HEK293 (cell line): ENCODE data around the gene FCN1.

Source experiments
- KLF10 ChIP-seq: fragments of 450-650 bp; IDR thresholded peaks from 2 replicates; pipeline ENCODE4 v1.5.1; 2018; ENCODE audit warnings: missing biosample characterization, mild to moderate bottlenecking, missing genetic modification characterization
- MYNN ChIP-seq: fragments of 450-650 bp; formaldehyde crosslinking; IDR thresholded peaks from 2 replicates; pipeline ENCODE4 v1.5.1; 2016; ENCODE audit warnings: missing biosample characterization, missing genetic modification characterization, borderline replicate concordance
- ZNF133 ChIP-seq: fragments of 450-650 bp; formaldehyde crosslinking; IDR thresholded peaks from 2 replicates; pipeline ENCODE4 v1.5.1; 2016; ENCODE audit warnings: missing biosample characterization, missing genetic modification characterization
- ZNF777 ChIP-seq: fragments of 450-650 bp; formaldehyde crosslinking; IDR thresholded peaks from 2 replicates; pipeline ENCODE4 v1.5.1; 2017; ENCODE audit warnings: missing biosample characterization, missing genetic modification characterization, borderline replicate concordance
- ZSCAN23 ChIP-seq: fragments of 450-650 bp; formaldehyde crosslinking; IDR thresholded peaks from 2 replicates; pipeline ENCODE4 v1.5.1; 2016; ENCODE audit warnings: missing biosample characterization, missing genetic modification characterization
- TF ChIP-seq, protein P1 (sequence below): fragments of 450-650 bp; formaldehyde crosslinking; IDR thresholded peaks from 2 replicates; pipeline ENCODE4 v1.5.1; 2016; ENCODE audit warnings: missing biosample characterization, missing genetic modification characterization
- TF ChIP-seq, protein P2 (sequence below): fragments of 450-650 bp; formaldehyde crosslinking; IDR thresholded peaks from 2 replicates; pipeline ENCODE4 v1.5.1; 2016; ENCODE audit warnings: missing biosample characterization, missing genetic modification characterization
- TF ChIP-seq, protein P3 (sequence below): fragments of 450-650 bp; formaldehyde crosslinking; IDR thresholded peaks from 2 replicates; pipeline ENCODE4 v1.5.1; 2016; ENCODE audit warnings: missing biosample characterization, missing genetic modification characterization

DNA sequence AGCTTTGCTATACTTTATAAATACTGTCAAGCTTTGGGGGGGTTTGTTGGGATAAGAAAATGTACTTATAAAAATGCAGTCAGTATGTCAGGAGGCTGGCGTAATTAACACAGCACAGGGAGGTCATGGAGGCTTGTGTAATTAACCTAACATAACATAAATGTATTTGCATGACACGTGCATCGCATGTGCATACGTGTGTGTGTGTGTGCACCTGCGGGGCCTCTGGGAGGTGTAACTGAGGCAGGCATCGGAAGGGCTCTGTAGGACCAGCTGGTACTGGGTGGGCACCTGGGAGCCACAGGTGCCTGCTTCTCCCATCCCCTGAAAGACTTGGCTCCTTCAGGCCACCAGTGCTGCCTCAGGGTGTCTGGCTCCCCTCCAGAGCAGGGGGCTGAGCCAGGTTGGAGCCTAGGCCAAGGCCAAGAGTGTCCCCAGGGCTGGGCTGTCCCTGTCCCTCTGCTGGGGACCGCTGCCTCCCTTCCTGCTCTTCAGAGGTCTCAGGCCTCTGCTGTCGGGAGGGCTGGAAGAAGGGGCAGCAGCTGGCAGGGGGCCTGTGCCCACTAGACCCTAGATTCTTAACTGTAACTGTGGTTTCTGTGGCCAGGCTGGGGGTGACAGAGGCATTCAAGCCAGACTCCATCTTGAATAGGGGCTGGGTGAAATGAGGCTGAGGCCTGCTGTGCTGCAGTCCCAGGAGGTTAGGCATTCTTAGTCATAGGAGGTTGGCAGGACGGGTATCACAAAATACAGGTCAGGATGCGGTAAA, 28.1 kb downstream of the FCN1 start:
- TF ChIP-seq, protein P1, sequence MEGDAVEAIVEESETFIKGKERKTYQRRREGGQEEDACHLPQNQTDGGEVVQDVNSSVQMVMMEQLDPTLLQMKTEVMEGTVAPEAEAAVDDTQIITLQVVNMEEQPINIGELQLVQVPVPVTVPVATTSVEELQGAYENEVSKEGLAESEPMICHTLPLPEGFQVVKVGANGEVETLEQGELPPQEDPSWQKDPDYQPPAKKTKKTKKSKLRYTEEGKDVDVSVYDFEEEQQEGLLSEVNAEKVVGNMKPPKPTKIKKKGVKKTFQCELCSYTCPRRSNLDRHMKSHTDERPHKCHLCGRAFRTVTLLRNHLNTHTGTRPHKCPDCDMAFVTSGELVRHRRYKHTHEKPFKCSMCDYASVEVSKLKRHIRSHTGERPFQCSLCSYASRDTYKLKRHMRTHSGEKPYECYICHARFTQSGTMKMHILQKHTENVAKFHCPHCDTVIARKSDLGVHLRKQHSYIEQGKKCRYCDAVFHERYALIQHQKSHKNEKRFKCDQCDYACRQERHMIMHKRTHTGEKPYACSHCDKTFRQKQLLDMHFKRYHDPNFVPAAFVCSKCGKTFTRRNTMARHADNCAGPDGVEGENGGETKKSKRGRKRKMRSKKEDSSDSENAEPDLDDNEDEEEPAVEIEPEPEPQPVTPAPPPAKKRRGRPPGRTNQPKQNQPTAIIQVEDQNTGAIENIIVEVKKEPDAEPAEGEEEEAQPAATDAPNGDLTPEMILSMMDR (tag by site-specific recombination) = no peak
- no peak for TF ChIP-seq ZNF133 (tag by site-specific recombination)
- TF ChIP-seq MYNN (tag by site-specific recombination) = no peak
- TF ChIP-seq, protein P2, sequence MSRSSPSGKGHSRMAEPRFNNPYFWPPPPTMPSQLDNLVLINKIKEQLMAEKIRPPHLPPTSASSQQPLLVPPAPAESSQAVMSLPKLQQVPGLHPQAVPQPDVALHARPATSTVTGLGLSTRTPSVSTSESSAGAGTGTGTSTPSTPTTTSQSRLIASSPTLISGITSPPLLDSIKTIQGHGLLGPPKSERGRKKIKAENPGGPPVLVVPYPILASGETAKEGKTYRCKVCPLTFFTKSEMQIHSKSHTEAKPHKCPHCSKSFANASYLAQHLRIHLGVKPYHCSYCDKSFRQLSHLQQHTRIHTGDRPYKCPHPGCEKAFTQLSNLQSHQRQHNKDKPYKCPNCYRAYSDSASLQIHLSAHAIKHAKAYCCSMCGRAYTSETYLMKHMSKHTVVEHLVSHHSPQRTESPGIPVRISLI (tag by site-specific recombination) = no peak
- no peak for TF ChIP-seq ZSCAN23 (tag by site-specific recombination)
- TF ChIP-seq, protein P3, sequence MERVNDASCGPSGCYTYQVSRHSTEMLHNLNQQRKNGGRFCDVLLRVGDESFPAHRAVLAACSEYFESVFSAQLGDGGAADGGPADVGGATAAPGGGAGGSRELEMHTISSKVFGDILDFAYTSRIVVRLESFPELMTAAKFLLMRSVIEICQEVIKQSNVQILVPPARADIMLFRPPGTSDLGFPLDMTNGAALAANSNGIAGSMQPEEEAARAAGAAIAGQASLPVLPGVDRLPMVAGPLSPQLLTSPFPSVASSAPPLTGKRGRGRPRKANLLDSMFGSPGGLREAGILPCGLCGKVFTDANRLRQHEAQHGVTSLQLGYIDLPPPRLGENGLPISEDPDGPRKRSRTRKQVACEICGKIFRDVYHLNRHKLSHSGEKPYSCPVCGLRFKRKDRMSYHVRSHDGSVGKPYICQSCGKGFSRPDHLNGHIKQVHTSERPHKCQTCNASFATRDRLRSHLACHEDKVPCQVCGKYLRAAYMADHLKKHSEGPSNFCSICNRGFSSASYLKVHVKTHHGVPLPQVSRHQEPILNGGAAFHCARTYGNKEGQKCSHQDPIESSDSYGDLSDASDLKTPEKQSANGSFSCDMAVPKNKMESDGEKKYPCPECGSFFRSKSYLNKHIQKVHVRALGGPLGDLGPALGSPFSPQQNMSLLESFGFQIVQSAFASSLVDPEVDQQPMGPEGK (tag by site-specific recombination) = no peak
- no peak for TF ChIP-seq KLF10 (tag by site-specific recombination)
- TF ChIP-seq ZNF777 (tag by site-specific recombination) = no peak
